NCI-H524 treated with DMSO at 0.1 percent for 48 hours (cell line): ENCODE results near the gene MRLN.
"Not testable (repeated sequence)": the region's sequence is repeated elsewhere in the genome, so short reads cannot be mapped to it uniquely, and the experiment has no call there.

Source experiments
- DNase-seq: peaks from one replicate; lab custom pipeline; 2025; lab: John Stamatoyannopoulos, UW

The MRLN gene

DNA sequence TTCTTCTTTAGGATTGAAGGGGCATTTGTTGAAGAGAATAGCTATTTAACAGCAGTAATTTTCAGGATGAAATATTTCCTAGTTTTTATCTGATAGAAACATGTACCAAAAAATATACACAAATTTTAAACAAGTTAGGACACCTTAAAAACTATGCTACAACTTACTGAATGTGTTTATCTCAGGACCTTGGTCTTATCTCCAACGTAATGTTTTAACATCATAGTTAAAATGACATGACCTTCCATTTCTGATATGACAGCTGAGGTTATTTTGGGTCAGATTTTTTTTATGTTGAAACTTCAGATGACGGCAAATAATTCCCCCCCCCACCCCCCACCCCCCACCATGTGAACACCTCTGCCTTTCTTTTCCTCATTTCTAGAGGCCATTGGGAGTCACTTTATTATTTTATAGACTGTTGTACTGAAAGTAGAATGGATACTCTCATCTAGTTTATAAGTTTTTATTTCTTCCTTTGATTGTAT, 8.0 kb downstream of the MRLN start:
- no peak for DNase-seq

DNA sequence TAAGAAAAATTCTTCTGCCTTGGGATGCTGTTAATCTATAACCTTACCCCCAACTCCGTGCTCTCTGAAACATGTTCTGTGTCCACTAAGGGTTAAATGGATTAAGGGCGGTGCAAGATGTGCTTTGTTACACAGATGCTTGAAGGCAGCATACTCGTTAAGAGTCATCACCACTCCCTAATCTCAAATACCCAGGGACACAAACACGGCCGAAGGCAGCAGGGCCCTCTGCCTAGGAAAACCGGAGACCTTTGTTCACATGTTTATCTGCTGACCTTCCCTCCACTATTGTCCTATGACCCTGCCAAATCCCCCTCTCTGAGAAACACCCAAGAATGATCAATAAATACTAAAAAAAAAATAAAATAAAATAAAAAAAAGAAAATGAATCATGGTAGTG, 8.5 kb downstream of the MRLN start:
- not testable (repeated sequence) for DNase-seq

DNA sequence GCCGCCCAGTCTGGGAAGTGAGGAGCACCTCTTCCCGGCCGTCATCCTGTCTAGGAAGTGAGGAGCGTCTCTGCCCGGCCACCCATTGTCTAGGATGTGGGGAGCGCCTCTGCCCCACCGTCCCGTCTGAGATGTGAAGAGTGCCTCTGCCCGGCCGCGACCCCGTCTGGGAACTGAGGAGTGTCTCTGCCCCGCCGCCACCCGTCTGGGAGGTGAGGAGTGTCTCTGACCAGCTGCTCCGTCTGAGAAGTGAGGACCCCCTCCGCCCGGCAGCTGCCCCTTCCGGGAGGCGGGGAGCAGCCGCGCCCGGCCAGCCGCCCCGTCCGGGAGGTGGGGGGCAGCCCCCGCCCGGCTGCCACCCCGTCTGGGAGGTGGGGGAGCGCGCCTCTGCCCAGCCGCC, 9.1 kb downstream of the MRLN start:
- DNase-seq = not testable (repeated sequence)

DNA sequence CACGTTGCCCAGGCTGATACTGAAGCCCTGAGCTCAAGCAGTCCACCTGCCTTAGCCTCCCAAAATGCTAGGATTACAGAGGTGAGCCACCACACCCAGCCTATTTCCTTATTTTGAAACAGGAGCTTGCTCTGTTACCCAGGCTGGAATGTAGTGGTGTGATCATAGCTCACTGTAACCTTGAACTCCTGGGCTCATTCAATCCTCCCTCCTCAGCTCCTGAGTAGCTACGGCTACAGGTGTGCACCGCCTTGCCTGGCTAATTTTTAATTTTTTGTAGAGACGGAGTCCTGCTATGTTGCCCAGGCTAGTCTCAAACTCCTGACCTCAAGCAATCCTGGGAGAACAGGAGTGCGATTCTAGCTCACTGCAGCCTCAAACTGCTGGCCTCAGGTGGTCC, 11.7 kb downstream of the MRLN start:
- DNase-seq = no peak

DNA sequence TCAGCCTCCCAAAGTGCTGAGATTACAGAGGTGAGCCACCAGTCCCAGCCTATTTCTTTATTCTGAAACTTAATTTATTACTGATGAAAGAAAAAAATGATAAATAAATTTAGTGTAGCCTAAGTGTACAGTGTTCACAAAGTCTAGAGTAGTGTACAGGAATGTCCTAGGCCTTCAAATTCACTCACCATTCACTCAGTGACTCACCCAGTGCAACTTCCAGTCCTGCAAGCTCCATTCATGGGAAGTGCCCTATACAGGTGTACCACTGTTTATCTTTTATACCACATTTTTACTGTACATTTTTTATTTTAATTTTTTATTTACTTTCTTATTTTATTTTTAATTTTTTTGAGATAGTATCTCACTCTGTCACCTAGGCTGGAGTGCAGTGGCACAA, 12.2 kb downstream of the MRLN start:
- DNase-seq = no peak

DNA sequence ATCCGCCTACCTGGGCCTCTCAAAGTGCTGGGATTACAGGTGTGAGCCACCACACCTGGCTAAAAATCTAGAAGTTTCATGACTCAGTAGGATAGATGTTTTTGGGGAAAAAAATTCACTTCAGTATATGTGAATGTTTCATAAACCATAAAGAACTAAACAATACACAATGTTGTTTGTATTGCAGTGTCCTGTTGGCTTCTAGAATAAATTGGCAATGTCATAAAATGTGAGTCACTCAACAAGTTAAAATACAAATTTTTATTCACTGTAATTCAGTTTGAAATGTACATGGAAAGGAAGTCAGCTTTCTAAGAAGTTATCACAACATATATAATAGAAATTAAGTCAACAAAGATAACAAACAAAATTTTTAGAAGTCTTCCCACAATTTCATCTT, 16.5 kb downstream of the MRLN start:
- no peak for DNase-seq

DNA sequence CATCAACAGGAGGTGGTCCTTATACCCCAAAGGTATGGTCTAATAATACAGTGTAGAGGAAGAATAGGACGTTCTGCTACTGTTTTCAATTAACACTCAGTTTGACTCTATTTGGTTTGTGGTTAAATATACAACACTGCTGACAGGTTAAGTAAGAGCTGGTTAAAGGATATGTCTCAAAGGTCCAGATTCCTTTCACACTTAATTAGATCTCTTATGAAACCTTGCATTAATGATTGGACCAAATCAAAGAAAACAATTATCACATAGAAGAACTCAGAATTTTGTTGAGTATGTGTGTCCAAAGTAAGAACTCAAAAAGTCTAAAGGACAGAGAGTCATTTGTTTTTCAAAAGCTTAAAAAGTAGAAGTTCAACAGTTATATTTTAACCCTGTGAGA, 18.0 kb downstream of the MRLN start:
- DNase-seq = no peak

DNA sequence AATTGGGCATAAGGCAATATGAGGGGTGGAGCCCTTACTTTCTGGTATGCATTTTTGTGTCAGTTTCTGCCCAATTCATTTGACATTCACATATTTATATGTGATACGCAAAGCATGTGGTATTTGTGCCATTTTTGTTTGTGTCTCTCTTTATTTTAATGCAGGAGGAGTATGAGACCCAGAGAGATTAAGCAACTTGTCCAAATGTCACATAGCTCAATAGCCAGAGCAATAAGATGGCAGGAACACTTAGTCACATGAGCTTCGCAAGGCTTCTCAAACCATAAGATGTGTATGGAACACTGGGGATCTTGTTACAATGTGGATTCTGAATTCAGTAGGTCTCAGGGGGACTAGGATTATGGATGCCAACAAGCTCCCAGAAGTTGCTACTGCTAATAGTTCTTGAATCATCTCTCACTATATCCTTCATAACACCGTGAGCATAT, 19.2 kb downstream of the MRLN start:
- no peak for DNase-seq

DNA sequence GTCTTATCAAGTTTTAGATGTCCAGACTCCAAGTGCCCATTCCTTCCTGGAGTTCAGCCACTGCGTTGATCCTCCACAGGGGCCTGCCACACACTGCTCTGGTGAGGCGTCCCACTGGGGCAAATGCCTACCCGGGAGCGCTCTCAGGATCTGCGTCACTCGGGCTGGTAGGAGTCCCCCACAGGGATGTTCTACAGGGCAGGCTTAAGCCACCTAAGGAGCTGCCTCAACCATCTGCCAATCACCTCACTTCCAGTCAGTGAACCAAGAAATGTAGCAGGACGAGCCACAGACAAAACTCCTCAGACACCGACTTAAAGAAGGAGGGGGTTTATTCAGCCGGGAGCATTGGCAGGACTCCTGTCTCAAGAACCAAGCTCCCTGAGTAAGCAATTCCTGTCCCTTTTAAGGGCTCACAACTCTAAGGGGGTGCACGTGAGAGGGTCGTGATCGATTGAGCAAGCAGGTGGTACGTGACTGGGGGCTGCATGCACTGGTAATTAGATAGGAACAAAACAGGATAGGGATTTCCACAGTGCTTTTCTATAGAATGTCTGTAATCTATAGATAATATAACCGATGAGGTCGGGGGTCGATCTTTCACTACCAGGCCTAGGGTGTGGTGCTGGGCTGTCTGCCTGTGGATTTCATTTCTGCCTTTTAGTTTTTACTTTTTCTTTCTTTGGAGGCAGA, 19.8 kb downstream of the MRLN start:
- not testable (repeated sequence) for DNase-seq

DNA sequence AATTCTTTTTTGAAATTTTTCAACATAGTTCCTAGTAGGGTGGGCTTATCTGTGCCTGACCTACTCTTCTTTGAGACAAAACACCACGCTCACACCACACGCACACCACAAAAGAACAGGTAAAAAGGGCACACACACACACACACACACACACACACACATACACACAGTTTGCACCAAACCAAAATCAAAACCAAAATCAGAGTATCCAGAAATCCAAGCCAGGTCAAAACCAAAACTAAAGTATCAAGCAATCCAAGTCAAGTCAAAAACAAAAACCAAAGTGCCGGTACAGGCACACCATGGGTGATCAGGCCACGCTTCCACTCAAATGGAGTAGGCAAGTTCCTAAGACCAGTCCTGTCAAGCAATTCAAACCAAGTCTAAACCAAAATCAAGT, 20.4 kb downstream of the MRLN start:
- not testable (repeated sequence) for DNase-seq

DNA sequence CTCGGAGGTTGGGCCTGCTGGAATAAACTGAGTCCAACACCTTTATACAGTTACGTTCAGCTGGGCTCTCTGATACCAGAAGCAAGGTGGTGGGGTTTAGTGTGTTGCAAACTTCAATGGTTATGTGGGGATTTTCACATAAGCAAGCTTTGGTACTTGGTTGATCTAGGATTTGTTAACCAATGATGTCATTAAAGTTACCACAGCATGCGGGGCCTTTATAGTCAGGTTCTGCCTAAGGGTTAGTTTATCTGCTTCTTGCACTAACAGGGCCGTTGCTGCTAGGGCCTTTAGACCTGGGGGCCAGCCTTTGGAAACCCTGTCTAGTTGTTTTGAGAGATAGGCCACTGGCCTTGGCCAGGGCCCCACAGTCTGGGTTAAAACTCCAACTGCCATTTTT, 24.1 kb downstream of the MRLN start:
- DNase-seq = not testable (repeated sequence)

DNA sequence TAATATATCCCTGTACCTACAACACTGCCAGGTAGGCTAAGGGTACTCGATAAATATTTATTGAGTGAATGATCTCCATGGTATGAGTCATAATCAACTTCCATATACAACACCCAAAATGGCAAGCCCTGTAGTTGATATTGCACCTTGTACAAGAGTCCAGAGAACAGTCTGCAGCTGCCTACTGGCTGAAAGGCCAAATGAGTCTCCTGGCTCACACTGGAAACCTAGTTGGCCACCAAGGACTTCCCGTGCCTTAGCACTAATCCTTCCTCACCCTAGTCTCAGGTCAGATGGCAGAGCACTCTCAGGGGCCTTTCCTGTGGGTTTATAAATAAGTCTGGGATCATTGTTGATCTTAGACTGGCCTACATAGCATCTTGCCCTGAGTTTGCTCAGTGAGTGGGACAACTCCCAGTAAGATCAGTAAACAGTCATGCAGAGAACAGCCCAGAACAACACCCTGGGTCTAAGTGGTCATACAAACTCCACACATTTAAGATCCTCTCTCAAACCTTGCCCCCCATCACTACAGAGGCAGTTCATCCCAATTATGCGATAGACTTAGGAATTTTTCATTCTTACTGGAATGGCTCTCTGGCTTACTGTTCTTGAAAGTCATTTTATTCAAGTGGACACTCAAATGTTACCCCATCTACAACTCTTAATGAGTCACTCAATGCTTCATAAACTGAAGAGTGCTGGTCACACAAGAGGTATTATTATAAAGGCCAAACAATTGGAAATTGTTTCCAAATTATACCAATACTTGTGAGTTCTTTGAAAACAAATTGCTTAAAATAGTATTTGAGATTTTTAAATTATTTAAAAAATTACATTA, 28.9 kb downstream of the MRLN start:
- DNase-seq = no peak

DNA sequence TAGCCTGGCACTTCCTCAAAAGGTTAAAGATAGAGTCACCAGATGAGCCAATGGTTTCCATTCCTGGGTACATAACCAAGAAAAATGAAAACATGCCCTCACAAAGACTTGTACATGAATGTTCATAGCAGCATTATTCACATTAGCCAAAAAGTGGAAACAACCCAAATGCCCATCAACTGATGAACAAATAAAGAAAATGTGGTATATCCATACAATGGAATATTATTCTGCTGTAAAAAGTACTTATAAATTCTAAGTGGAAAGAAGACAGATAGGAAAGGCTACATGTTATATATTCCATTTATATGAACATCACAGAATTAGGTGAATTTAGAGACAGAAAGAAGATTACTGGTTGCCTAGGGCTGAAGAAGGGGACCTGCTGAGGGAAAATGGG, 32.9 kb downstream of the MRLN start:
- no peak for DNase-seq

DNA sequence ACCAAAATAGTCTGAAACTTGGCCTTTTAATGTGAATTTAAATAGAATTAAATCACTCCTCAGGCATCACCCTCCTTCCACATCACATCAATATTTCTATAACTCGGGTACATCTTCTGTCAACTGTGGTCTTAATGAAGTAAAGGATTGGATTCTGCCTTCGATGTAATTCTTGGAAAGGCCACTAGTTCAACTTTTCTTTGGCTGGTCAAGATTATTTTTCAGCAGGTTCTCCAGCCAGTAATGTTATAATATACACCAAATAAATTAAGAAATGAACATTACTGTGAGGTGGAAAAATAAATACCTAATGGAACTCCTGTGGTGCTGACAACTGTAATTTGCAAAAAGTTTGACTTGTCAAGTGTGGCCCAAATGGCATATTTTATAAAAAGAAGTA, 33.9 kb downstream of the MRLN start:
- DNase-seq = no peak

DNA sequence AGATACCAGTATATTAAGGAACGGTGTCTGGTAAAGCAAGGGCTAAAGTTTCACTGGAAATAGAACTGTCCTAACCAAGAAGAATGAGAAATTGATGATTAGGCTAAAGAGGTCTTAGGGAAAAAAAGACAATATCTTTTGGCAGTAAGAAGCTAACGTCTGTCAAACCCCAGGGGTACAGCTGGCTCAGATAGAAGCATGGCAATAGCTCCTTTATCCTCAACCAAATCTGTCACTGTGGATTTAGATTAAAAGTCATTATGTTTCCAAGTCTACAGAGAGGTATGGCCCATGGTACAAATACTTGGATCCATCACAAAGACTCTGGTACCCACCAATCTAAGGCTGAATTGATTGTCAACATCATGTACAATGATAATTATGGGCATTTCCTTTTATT, 35.0 kb downstream of the MRLN start:
- no peak for DNase-seq

DNA sequence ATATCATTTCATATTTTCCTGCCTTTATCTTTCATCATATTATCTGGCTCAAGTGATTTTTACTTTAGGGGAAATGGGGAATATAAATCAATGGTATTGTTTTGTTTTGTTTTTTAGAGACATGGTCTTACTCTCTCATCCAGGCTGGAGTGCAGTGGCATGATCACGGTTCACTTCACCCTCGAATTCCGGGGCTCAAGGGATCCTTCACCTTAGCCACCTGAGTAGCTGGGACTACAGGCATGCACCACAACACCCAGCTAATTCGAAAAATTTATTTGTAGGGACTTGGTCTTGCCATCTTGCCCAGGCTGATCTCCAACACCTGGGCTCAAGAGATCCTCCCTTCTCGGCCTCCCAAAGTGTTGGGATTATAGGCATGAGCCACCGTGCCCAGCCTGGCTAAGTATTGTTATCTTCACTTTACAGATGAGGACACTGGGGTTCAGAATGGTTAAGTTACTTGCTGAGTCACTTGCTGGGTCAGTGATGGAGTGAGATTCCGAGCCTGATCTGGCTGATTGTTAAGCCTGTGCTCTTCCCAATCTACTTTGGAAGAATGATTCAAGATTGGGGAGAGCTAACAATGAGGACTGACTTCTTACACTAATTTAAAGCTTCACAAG, 39.9 kb downstream of the MRLN start:
- DNase-seq = no peak

DNA sequence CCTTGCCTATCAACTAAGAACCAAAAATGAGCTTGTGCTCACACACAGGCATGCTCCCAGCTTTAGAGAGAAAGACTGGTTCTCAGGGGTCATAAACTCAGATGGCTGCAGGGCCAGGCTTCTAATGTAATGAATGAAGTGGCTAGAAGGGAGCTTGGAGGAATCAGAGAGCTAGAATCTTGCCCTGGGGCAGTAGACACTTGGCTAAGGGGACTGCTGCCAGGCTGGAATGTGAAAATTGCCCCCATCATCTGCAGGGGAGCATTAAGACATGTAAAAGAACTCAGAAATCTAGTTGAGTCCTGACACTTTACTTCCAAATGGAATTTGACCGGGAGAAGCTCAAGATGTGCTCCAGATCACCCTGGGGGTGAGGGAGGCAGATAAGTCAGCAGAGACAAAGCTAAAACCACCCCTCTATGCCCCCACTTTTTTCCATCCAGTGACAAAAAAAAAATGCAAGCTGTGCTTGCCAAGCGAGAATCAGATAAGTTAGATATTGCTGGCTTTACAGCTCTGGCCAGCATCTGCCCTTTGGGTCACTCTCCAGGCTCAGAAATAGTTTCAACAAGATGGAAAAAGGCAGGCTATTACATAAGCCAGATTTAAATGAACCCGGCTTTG, 41.3 kb downstream of the MRLN start:
- no peak for DNase-seq

DNA sequence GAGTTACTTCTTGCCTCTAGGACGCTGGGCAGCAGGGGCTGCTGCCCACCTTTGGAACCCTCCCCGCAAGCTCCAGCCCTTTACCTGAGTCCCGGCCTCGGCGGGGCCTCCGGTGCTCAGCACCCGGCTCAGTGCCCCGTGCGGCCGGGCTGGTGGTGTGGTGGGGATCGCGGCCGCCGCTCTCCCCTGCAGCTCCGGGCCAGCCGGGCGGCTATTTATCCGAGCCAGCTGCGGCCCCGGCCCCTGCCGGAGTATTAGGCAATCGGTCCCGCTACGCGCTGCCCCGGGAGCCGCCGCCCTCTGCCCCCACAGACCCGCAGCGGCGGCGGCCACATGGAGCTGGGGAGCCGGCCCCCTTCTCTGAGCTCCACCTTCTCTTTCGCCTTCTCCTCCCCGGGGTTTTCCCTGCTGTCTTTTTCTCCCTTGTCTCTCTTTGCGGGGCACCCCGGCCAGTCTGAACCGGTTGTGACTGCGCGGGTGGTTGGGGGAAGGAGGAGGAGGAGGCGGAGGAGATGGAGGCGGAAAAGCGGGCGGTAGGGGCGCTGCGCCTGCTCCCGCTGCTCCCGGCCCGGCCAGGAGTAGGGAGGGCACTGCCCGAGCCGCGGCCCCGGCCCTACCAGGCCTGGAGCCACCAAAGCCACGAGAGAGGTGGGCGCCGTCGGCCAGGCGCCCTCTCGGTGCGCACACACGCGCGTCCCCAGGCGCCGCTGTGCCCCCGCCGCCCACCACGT, 43.7 kb downstream of the MRLN start, which contains the start of gene SLC16A9:
Gene SLC16A9, minus strand, starts transcription at position 456 of the 731 bp plus-strand sequence. CDS start 25,559 bp downstream, outside the sequence.
- DNase-seq = no peak

DNA sequence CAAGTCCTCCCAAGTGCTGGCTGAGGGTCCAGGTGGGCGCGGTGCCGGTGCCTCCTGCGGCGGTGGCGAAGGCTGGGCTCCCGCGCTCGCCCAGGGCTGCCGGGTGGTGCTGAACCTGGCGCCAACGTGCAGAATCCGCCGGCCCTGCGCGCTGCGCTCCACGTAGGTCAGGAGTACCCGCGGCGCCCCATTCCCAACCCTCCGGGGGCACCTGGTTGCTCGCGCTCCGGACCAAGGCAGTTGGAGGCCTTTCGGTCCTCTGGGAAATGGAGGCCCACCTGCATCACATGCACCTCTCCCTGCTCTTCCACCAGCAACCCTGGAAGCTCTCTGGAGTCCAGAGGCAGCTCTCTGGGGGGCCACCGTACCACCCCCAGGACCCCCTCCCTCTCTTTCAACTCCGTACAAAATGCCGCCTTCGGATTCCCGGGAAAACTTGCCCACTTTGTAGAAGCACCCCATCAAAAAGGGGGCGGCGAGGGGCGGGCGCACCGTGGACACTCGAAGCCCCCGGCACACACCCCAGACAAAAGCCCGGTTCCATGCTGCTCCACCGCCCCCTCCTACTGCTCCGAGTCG, 44.4 kb downstream of the MRLN start:
- no peak for DNase-seq

DNA sequence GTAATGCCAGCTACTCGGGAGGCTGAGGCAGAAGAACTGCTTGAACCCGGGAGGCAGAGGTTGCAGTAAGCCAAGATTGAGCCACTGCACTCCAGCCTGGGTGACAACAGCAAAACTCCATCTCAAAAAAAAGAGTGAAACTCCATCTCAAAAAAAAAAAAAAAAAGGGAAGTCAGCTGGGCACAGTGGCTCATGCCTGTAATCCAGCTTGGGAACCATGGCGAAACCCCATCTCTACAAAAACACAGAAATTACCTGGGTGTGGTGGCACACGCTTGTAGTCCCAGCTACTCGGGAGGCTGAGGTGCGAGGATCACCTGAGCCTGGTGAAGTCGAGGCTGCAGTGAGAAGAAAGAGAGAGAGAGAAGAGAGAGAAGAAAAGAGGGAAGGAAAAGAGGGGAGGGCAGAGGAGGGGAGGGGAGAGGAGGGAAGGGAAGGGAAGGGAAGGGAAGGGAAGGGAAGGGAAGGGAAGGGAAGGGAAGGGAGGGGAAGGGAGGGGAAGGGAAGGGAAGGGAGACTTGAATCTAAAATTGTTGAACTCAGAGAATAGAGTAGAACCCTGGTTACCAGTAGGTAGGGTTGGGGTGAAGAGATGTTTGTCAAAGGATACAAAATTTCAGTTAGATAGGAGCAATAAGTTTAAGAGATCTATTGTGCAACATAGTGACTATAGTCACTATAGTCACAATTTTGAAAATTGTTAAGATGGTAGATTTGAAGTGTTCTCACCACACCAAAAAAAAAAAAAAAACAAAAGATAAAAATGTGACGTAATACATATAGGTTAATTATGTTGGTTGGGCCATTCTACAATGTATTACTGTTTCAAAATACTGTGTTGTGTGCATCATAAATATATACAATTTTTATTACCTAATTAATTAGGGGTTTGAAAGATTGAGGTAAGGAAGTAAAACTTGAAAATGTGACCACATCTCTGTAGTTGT, 46.1 kb downstream of the MRLN start:
- no peak for DNase-seq
